ELF-1 (cell line): ENCODE measurements around the gene NR6A1.

Experiments used
- DNase-seq: peaks from one replicate; pipeline ENCODE4 v3.0.0-alpha.2; 2016; ENCODE audit warnings: low read depth, low spot score

NR6A1 gene

DNA sequence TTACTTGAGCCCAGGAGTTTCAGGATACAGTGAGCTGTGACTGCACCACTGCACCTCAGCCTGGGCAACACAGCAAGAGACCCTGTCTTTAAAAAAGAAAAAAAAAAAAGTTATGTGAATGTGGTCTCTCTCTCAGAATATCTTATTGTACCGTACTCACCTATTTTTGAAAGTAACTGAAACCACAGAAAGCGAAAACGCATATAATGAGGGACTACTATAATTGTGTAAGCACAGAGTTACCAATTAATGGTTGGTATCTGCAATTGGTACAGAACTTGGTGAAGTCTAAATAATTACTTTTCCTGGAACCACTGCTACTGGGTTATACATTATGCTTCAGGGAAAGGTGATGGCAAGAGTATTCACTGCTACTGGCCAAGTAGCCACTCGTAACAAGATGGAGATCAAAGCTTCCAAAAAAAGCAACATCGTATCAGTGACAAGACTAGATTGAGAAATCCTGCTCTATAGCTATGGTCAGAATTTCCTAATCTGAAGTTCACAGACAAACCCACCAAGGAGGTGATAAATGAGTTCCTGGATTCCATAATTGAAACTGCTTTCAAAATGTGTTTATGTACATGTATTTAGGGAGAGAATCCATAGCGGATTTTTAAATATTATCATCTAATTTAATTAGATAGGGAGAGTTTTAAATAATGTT, 82.7 kb downstream of the NR6A1 start:
- no peak for DNase-seq

DNA sequence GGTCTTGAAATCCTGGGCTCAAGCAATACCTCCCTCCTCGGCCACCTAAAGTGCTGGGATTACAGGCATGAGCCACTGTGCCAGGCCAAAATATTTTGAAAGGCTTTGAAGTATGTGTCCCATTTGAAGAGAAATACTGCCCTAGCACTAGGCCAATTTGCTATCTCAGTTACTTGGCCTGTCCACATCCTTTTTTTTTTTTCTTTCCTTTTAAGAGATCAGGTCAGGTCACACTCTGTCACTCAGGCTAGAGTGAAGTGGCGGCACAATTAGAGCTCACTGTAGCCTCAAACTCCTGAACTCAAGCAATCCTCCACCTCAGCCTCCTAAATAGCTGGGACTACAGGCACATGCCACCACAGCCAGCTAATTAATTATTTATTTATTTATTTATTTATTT, 84.2 kb downstream of the NR6A1 start:
- DNase-seq = no peak

DNA sequence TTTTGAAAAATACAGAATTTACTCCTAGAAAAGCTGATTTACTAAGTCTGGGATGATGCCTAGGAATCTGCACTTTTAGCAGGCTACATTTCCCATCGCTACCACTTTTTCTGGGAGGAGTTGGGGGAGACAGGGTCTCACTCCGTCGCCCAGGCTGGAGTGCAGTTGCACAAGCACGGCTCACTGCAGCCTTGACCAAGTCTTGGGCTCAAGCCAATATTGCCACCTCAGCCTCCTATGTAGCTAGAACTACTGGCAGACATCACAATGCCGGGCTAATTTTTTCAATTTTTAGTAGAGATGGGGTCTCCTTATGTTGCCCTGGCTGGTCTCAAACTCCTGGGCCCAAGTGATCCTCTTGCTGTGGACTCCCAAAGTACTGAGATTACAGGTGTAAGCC, 85.9 kb downstream of the NR6A1 start:
- DNase-seq = no peak

DNA sequence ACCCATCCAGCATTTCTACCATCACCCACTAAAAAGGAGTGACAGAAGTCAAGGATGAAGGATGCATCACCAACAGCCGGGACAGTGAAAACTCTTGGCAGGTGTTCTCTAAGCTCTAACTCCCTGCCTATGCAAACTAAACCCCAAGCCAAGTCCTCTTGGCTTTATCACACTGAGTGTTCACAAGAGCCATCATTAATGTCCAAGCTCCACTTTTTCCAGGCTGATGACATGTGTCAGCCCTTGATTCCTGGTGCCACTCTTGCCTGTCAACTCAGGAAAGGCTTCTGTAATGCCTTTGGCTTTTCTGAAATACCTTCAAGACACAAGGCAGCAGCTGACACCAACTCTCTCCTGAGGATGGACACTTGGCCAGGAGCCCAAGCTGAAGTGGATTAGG, 86.9 kb downstream of the NR6A1 start:
- no peak for DNase-seq

DNA sequence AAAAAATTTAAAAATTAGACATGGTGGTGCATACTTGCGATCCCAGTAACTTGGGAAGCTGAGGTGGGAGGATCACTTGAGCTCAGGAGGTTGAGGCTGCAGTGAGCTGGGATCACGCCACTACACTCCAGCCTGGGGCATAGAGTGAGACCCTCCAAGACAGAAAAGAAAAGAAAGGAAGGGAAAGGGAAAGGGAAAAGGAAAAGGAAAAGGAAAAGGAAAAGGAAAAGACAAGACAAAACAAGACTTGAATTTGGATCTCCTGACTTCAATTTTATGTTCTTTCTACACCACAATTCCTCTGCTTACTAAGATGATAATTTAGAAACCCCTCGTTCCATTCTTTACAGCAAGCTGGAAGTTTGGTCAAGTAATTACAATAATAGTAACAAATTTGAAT, 88.1 kb downstream of the NR6A1 start:
- DNase-seq = no peak

DNA sequence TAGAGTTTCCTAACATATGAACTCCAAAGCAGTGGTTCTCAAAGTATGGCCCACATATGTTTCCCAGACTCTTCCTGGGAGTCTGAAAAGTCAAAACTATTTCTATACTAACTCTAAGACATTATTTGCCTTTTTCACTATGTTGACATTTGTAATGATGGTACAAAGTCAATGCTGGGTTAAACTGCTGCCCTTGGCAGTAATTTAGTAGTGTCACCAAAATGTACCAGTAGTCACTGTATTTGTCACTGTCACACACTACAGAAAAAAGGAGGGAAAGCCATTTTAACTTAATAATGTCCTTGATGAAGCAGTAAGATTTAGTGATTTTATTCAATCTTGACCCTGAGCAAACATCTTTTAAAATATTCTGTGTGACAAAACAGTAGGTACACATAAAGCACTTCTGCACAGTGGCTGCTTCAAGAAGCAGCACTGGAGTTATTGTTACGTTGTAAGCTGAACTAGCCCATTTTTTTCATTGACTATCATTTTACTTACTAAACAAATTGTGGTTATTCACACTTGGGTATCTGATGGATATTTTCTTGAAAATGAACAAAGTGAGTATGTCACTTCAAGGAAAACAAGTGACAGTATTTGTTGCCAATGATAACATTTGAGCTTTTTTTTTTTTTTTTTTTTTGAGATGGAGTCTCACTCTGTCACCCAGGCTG, 90.3 kb downstream of the NR6A1 start:
- no peak for DNase-seq

DNA sequence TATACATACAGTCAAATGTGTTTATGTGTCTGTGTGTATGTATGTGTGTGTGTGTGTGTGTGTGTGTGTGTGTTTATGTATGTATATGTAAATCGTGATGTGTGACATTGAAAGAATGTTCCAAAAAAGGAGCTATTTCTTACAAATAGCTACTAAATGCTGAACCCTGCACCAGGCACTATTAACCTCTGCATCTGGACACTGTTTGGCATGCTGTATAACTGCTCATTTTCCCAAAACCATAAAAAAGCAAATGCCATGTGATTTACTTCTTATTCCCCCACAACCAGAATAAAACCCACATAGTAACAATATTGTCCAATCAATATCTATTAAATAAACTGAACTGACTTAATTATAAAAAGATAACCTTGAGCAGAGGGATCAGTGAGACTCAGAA, 91.1 kb downstream of the NR6A1 start:
- no peak for DNase-seq

DNA sequence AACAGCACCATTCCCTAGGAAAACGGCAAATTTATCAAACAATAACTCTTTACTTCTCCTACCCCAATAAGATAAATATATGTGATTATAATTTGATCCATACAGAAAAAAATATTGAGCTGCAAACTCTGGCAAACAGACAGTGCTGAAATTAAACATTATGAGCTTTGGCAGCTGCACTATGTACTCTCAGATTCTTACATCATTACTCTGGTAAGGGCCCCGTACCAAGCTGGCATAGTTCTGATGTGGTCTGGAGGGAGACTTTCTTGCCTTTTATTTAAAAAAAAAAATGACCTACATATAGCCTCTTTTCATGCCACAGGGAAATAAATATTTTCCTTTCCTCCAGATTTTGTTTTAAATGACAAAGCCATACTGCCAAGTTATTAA, 95.0 kb downstream of the NR6A1 start:
- DNase-seq = no peak

DNA sequence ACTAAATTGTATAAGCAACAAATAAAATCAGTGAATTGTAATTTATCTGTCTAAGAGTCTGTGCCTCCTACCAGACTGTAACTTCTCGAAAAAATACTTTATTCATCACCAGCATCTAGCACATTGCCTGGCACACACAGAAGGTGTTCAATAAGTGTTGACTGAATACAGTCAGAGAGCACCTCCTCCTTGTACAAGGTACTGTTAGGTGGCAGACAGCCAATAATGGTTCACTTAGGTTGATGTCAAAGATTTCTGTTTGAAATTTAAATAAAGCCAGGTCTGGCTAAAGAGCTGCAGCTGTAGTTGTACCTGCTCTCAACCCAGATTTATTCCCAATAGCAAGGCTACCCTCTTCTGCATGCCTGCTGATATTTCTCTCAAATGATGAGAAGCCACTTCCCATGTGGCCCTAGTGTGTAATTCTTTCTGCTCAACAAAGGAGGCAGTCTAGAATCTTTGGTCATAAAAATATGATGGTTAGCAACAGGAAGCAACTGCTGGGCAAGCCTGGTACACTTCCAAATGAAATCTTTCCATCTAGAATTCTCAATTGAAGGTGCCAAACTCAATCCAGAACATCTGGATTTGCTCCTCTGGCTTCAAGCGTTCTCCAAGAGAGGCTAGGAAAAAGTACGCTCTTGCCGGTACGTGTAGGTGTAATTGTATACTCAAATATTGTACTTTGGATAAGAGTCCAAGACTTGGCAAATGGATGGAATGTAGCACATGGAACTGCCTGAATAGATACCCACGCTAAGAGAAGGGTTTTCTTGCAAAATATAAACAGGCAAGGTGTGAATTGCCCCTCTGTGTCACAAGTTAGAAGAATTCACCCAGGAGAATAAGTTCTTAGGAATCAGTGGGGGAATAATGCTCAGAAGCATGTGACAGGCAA, 95.6 kb downstream of the NR6A1 start:
- no peak for DNase-seq

DNA sequence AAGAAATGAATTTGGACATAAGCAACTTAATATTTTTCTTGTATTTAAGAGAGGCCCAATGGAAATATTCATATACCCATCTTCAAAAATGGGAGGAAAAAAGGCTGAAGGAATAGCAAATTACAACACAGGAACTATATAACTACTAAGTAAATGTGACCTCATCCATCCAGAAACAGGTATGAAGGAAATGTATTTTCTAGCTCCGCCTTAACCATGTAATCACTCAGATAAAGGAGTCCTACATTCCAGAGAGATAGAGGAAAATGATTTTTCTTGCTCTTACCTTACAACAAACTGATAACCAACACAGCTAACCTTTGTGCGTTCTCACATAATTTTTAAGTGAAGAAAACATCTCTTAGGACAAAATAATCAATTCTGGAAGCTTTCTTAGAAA, 96.5 kb downstream of the NR6A1 start:
- DNase-seq = no peak

DNA sequence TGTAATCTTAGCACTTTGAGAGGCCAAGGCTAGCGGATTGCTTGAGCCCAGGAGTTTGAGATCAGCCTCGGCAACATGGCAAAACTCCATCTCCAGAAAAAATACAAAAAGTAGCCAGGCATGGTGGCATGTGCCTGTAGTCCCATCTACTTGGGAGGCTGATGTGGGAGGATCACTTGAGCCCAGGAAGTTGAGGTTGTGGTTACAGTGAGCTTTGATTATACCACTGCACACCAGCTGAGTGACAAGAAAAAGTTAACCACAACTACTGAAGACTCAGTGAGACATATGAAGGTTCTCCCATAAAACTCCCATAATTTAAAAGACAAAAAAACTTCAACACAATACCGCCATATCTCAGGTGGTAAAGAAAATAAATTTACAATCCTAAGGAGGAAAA, 98.0 kb downstream of the NR6A1 start:
- no peak for DNase-seq

DNA sequence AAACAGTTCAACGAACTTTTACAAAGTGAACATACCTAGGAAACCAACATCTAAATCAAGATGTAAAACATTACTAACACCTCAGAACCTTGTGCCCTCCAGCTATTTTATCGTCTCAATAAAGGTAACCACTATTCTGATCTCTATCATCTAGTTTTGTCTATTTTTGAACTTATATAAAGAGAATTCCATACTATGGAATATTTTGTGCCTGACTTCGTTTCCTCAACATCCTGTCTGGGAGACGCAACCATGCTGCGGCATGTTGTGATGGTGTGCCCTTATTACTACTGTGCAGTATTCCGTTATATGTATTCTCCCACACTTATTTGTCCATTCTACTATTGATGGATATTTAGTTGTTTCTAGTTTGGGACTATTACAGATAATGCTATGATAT, 99.2 kb downstream of the NR6A1 start:
- DNase-seq = no peak

DNA sequence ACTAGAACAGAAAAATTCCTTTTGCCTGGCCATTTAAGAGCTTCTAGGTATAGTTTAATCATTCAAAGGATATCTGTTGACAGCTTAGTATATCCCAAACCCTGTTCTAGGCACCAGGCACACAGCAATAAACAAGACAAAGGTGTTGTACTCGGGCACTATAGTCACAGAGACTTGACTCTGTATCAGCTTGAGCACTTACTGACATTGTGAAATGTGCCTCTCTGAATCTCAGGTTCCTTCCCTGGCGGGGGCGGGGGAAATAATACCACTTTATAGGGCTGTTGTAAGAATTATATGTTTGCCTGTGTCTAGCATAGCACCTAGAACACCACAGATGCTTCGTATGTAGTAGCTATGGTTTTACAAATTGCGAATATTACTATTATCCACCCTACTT, 104.5 kb downstream of the NR6A1 start:
- no peak for DNase-seq

DNA sequence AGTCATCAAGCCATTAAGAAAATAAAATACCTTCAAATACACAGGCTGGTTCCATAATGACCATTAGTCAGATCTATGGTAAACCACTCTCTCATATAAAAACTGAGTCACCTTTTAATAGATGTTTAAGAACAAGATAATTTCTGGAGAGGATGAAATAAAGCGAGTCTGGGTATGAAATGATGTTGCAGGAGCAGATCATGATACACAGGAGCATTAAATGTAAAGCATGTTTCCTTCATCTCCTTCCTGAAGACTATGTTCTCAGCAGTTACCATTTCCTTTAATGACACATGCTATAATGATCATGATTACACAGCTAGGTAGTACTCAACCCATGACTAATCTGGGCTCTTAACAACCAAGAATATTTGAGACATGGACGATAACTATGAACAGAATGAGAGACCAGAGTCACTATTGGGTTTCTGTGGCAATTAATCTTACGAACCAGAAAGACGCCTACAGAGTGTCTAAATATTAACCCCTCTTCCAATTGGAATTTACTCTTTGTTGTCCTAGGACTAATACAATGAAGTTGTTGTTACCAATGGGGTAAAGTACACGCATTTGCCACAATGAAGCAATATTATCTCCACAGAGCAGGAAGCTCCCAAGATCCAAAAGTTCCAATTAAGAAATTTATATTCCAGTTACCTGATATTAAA, 105.6 kb downstream of the NR6A1 start:
- no peak for DNase-seq

DNA sequence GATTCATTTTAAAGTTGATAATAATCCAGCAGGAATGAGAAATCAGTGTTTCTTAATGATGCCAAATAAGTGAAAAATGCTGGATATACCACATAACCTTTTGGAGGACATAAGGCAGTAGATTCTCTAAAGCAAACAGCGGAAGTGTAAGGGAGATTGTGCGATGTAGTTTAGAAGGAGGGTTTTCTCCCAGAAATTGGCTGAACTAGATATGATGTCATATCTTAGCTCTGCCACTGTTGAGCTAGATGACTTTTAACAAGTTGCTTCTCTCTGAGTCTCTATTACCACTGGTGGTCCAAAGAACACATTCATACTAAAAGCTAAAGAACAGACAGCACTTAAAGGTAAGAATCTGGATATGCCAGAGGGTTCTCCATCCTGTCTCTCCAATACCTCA, 107.0 kb downstream of the NR6A1 start:
- DNase-seq = no peak

DNA sequence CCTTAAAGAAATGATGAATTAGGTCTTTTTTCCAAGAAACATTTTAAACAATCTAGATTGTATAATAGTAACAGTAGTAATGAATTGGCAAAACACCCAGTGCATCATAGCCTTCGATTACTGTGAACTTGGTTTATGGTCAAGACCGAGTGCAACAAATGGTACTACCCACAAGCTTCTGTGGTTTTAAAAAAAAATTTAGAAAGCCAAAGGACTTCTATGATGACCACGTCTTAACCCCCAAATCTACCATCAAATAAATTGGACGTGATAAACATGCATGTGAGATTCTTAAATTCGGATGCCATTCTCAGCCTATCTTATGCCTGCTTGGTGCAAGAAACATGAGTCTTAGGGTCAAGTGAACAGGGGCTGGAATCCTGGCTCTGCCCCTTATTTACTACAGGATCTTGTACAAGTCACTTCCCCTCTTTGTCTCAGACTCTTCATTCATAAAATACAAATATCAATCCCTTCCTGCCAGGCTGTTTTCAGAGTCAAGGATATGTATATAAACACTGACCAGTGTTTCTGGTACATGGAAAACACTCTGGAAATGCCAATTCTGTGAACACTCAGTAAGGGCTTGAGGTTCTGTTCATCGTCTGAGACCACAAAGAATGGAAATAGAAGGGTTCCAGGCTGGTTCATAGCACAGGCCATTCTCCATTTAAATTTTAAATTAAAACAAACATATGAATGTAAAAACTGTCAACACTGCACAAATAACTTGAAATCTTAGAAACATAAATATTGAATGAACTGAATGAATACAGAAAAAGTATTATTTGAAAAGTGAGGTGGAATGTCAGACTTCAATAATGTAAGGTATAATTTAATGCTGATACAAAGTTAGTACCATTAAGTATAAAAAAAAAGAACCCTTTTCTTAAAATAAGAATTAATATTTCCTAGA, 107.8 kb downstream of the NR6A1 start:
- DNase-seq = no peak

DNA sequence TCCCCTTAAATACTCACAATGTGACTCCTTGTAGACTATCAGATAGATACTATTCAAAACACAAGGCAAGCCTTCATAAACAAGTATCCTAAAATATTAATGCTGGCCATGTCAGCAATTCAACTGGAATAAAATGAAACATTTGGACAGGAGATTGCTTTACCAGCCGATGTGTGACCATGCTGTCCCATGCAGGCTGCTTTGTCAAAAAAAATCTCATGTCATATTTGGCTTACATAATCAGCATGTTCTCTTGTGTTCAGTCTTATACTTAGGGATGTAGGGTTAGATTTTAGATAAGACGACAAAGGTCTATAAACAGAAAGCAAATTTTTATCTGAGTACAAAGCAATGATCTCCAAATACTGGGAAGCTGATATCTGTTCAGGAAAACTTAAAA, 108.5 kb downstream of the NR6A1 start:
- no peak for DNase-seq

DNA sequence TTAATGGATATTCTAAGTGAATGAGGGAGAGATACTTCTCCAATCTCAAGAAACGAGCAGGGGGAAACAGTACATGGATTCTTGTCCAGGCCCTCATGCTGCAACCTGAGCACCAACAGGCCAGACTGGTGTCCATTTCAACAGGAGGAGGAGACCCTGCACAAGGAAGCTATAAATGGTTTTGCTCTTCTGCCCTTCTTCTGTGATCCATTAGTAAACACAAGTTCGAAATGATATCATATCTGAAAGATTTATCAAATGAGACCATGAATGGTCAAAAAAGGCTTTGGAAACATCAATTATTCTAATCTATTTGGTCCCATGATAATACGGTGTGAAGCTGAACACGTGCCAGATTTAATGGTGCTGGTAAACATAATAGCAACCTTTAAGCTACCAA, 109.8 kb downstream of the NR6A1 start:
- DNase-seq = peak; percentile 14

DNA sequence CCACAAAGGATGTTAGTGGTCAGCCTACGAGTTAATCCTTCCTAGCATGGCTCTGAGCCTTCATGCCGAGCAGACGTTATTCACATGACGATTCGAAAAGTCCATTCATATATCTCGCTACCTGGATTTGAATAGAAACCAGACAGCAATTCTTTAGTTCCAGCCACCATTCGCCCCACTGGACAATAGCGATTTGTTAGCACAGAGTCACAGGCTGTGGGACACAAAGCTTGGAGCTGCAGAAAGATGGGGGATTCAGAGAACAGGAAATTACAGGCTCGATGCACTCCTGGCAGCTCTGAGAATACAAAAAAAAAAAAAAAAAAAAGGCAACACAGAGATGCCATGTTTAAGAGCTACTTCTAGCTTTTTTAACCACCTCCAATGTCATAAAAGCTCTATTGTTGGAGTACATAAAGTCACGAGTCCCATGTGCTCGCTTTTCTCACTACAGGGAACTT, 110.7 kb downstream of the NR6A1 start:
- DNase-seq = peak; percentile 63

DNA sequence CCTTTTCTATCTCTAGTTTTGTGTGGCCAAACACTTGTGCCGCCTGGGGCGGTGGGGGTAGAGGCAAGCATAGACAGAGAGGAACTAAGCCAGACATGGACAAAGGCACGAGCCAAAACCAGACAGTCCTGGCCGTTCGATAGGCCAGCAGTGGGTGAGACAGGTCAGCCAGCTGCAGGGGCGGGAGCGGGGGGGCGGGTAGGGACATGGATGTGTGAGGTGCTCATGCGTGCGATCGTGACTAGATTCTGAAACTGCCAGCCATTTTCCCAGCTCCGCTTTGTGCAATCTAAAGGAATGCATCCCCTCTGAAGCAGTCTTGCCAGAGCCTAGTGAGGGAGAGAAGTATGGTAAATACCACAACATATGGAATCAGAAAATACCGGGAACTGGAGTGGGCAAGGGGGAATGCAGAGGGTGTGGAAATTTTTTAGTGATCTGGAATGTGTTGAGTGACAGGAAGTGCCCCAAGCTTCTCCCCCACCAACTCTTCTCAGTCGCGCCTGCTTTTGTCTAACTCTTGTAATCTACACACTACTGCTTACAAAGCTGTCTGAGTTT, 111.9 kb downstream of the NR6A1 start:
- peak; percentile 94 for DNase-seq
